ENCODE data around the gene ZNF224. TPM values are rescaled to one million over a fixed set of nuclear protein-coding genes. Genes with fewer than 3 reads are reported as not detected.

The ZNF224 gene
- total and polyA plus RNA-seq, 10 of the 15 experiments (the other 5 are each of a cell fraction or from before 2014, with no cell fraction given), result 6.8 to 39.4 (median 17.2) TPM

DNA sequence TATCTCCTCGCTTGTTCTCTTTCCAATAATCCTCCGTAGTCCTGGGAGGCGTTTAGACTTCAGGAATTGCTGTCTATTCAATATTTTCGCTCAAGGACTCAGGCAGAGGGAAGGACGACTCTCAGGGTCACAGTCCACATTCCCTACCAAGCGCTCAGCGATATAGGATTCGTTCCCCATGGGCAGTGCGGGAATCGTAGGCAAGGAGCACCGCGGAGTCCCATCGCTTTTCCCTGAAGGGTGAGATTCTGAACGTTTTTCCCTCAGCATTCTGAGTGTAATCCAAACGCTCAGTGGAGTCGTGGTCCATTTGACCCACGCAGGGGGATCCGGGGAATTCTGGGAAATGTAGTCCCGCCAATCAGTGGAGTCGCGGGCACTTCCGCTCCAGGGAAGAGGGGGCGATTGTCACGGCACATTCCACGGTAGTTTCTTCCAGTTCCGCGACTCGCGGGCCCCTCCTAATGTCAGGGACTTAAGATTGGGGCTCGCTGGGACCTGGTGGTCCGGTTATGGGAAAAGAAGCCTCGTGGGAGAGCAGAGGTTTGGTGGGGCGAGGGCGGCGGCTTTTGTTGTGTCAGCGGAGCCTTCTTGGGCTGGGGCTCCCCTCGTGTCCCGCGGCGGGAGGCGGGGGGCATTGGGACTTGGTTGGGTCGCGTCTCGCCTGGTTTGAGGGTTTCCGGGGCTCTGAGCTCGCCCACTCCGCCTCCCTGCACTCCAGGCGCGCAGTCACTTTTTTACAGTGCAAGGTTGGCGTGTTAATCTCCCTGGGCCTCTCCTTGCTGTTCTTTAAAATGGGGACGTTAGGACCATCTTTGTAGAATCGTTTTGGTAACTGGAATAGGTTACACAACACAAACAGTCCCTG lies 47.3 kb downstream of the ZNF224 start, which contains the start of gene ZNF234 (continued):
- TF ChIP-seq CBFB (IDR thresholded peaks at IDR 0.05; ENCODE audit: low read depth), result peak; percentile 52; the same call in 1 of the 2 replicates
- no peak for TF ChIP-seq RAD51 (IDR thresholded peaks at IDR 0.05)
- peak; percentile 62 for TF ChIP-seq BACH1 (IDR thresholded peaks at IDR 0.05; ENCODE audit: borderline replicate concordance)
- TF ChIP-seq, protein P1, sequence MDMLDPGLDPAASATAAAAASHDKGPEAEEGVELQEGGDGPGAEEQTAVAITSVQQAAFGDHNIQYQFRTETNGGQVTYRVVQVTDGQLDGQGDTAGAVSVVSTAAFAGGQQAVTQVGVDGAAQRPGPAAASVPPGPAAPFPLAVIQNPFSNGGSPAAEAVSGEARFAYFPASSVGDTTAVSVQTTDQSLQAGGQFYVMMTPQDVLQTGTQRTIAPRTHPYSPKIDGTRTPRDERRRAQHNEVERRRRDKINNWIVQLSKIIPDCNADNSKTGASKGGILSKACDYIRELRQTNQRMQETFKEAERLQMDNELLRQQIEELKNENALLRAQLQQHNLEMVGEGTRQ (IDR thresholded peaks at IDR 0.05; ENCODE audit: borderline replicate concordance, low read depth, low read length), result no peak
- no peak for TF ChIP-seq FOXK2 (IDR thresholded peaks at IDR 0.05)
- peak; percentile 89 for TF ChIP-seq ZNF217 (IDR thresholded peaks at IDR 0.05)
- TF ChIP-seq ZBTB40 (IDR thresholded peaks at IDR 0.05; ENCODE audit: borderline replicate concordance), result peak; percentile 78; the same call in 1 of the 2 replicates
- 0 out of 4 replicates have a peak, but pooled peaks have one; percentile 22 to 25 for TF ChIP-seq IKZF2 (IDR thresholded peaks at IDR 0.05)
- TF ChIP-seq CTCF (IDR thresholded peaks at IDR 0.05 in 2 of 3, conservative IDR thresholded peaks at IDR 0.05 in 1 of 3; ENCODE audit: control insufficient read depth in 2 of 3, extremely low read depth in 1 of 3, insufficient read depth in 1 of 3, low read depth in 3 of 3, low read length in 3 of 3), result peak in 1 of 3 experiments; percentile 10; a peak in 1 of 6 replicates
- no peak for TF ChIP-seq NFXL1 (IDR thresholded peaks at IDR 0.05; ENCODE audit: borderline replicate concordance)
- TF ChIP-seq MYC (IDR thresholded peaks at IDR 0.05; ENCODE audit: insufficient read depth, insufficient read length, insufficient replicate concordance, low read length, severe bottlenecking), result no peak
- 0 out of 2 replicates have a peak, but pooled peaks have one; percentile 16 for TF ChIP-seq ZNF207 (IDR thresholded peaks at IDR 0.05; ENCODE audit: borderline replicate concordance)
- no peak for TF ChIP-seq RCOR1 (conservative IDR thresholded peaks at IDR 0.05; ENCODE audit: low read depth, low read length)
- peak; percentile 71 for TF ChIP-seq POLR2AphosphoS2 (IDR thresholded peaks at IDR 0.05; ENCODE audit: low read depth, low read length)
- 0 out of 2 replicates have a peak, but pooled peaks have one; percentile 21 for TF ChIP-seq MTA3 (IDR thresholded peaks at IDR 0.05; ENCODE audit: borderline replicate concordance, low read length)
- TF ChIP-seq POU2F2 (IDR thresholded peaks at IDR 0.05; ENCODE audit: borderline replicate concordance, low read depth, low read length), result no peak
- peak; percentile 23; the same call in 1 of the 2 replicates for TF ChIP-seq RAD21 (IDR thresholded peaks at IDR 0.05; ENCODE audit: insufficient read depth, low read depth, low read length)
- TF ChIP-seq CEBPB (IDR thresholded peaks at IDR 0.05; ENCODE audit: borderline replicate concordance in 1 of 2, low read depth in 2 of 2, low read length in 2 of 2), result no peak
- TF ChIP-seq EGR1 (IDR thresholded peaks at IDR 0.05; ENCODE audit: borderline replicate concordance in 1 of 2, low read depth in 2 of 2, low read length in 2 of 2), result peak in 1 of 2 experiments; percentile 90; a peak in 2 of 3 replicates
- TF ChIP-seq RELB (IDR thresholded peaks at IDR 0.05; ENCODE audit: low read depth), result peak; percentile 50
